GM21528 (cell line): Measurements from ENCODE around the gene ZNF678.
"Not testable (repeated sequence)": the region's sequence is repeated elsewhere in the genome, so short reads cannot be mapped to it uniquely, and the experiment has no call there.

Experiments
- ATAC-seq: cut with Tn5 transposase; IDR thresholded peaks from one replicate; pipeline ENCODE4 v1.9.1; 2021; ENCODE audit warnings: mild to moderate bottlenecking, moderate library complexity; ENCODE audit not compliant: unreplicated experiment, low FRiP score

ZNF678 gene

DNA sequence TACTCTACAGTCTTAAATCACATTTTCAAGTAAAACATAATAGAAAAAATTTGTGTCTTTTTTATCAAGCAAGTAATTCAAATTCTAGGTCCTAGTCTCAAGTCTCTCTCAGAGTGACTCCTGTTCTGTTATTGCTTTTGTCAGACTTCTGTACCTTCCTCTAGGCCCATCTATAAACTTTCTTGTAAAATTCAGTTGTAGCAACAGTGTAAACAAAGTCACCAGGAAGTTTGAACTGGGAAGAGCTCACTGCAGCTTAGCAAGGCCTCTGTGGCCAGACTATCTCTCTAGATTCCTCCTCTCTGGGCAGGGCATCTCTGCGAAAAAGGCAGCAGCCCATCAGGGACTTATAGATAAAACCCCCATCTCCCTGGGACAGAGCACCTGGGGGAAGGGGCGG, 13.5 kb upstream of the ZNF678 start:
- ATAC-seq: no peak

GRCh38 chr1:227551881-227552280, 11.5 kb upstream of the ZNF678 start:
- not testable (repeated sequence) for ATAC-seq

DNA sequence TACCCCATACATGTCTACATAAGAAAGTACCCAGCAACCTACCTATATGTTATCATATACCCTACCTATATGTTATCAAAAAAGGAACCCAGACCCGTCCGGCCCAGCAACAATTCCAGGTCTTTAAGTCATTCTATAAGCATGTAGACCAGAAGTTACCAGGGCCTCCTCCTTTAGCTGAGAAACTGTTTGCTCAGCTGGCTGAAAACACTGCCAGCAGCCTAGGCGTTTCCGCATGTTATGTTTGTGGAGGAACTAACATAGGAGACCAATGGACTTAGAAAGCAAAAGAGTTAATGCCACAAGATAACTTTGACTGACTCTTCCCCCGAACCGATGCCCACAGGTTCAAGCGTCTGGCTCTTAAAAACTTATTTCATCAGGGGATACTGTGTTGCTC, 7.1 kb upstream of the ZNF678 start:
- no peak for ATAC-seq

DNA sequence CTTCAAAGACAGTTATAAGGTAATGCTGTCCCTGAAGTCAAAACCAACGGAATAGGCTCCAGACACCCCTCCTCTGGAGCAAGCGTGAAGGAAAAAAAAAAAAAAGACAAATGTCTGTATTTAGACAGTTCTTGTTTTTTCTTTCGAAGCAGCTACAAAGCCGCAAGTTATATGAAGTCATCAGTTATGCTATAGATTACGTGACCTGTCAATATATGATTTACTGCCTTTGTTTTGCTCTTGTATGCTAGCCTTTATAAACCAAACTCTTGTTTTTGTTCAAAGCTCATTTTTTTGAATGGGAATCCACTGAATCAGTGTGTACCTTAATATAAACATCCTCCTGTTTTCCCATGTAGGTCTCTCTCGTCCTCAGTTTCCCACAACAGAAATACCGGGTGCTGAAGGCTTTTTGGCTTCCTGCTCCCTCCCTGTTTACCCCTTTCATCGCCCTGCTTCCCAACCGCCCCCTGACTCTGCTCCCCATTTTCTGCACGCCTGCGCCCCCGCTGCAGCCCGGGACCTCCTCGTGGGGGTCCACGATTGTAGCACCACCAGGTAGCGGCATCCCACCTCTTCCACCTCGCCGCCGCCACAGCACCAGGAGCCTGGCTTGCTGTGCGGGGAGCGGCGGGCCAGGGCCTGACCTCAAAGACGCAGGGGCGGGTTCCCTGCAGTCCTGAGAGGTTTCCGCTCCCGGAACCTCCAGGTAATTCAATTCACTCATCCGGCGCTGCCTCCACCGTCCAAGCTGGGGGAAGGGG, 5.2 kb upstream of the ZNF678 start:
- ATAC-seq: no peak

- ATAC-seq: no peak
These were observed 4.6 kb upstream of the ZNF678 start for GRCh38 chr1:227558732-227559262.

GRCh38 chr1:227559499-227559898, 3.9 kb upstream of the ZNF678 start:
- ATAC-seq: no peak

GRCh38 chr1:227559926-227560325, 3.4 kb upstream of the ZNF678 start:
- ATAC-seq: no peak

DNA sequence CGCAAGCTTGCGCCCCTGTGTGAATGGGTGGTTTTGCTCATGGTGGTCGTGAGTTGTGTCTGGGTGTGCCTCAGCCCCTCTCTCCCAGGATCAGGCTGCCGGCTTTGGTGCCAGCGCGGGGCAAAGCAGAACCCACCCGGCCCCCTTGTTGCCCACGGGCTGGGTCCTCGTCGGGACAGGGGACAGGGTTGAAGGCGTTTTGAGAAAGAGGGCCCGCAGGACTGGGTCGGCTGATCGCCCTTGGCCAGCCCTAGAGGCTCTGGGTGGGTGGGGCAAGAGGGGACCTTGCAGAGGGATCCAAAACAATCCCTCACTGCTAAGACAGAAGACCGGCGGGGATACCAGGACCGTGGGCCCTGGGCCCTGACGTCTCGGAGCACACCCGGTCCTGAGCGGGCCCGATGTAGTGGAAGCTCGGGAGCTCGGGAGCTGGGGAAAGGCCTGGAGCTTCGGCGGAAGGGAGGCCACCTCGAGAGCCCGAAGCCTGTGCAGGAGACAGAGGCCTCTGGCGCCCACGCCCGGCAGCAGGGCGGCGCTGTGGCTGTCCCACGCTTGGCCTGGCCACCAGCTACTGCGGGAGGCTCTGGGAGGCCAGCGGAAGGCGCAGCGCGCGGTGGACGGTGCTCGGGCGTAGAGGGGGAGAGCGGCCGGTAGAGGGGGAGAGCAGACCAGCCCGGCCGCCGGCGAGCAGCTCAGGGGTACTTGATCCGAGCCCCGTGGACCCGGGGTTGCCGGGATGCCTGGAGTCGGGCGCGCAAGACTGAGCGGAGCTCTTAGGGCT, 2.8 kb upstream of the ZNF678 start:
- ATAC-seq: no peak

DNA sequence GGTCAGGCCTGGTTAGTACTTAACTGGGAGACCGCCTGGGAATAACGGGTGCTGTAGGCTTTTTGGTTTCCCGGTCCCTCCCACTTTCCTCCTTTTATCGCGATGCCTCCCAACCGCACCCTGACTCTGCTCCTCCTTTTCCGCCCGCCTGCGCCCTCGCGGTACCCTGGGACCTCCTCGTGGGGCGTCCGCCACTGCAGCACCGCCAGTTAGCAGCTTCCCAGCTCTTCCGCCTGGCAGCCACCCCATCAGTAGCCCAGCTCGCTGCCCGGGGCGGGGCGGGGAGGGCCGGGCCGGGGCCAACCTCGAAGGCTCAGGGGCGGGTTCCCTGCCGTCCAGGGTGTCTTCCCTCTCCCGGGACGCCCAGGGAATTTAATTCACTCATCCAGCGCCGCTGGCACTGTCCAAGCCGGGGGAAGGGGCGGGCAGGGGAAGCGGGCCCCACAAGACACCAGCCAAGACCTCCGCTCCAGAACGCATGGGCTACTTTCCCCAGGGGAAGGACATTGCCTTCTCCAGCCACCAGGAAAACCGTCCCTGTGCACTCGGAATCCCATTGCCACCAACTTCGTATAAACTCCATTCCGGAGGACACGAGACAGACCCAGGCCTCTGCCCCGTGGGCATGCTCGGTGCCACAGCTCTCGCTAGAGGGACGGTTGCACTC, 2.0 kb upstream of the ZNF678 start:
- no peak for ATAC-seq

- no peak for ATAC-seq
These were observed 1.3 kb upstream of the ZNF678 start for GRCh38 chr1:227562037-227562436.

DNA sequence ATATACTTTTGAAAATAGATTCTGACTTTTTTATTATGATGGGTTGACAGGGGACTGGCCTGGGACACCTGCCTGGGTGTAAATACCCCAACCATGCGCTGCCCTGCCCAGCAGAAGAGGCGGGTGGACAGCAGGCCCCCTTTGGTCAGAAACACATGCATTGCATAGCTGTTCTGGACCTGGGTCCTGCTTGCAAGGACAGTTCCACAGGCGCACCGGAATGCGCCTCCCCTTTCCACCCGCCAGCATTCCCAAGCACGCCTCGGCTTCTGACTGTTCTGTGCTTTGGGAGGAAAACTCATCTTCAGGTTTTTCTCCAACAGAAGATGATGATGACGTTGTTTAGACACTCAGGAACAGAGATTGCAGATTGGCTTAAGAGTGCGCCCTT, 428 bp upstream of the ZNF678 start:
- no peak for ATAC-seq

GRCh38 chr1:227567256-227567655, 3.9 kb downstream of the ZNF678 start:
- no peak for ATAC-seq

DNA sequence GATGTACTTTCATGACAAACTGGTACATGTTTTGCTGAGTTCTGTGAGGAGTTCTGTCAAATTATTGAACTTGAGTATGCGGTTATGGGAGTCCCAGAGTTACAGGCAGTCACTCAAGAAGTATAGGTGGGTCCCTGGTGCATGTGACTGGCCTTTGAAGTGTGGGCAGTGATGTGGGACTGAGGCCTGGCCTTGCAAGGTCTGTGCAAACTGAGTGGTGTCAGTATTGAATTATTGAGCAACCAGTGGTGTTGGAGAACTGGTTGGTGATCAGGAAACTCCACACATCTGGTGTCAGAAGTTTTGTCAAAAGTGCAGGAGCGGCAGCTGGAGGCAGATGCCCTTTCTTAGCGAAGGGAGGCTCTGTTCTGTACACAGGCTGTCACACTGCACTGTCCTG, 5.2 kb downstream of the ZNF678 start:
- ATAC-seq: no peak

DNA sequence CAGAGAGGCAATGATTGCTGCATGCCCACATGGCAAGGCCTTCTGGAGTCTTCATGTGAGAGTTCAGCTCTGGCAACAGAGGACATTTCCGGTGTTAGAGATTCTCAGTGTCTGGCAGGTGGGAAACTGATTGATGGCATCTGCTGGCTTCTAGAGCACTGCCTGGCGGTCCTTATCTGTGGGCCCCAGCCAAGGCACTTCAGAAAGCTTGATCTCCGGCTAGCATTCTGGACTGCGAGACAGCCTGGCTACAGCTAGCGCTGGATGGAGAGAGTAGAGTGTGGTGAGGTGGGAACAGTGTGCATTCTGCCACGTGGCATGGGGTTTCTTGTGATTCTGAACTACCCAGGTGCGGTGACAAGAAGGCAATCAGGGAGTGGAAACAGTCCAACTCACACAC, 9.4 kb downstream of the ZNF678 start:
- no peak for ATAC-seq

GRCh38 chr1:227574926-227575325, 11.6 kb downstream of the ZNF678 start:
- ATAC-seq: no peak

GRCh38 chr1:227576189-227576588, 12.8 kb downstream of the ZNF678 start:
- no peak for ATAC-seq

- no peak for ATAC-seq
These were observed 14.1 kb downstream of the ZNF678 start for GRCh38 chr1:227577500-227577899.

GRCh38 chr1:227583354-227583753, 20.0 kb downstream of the ZNF678 start:
- no peak for ATAC-seq

- no peak for ATAC-seq
These were observed 23.4 kb downstream of the ZNF678 start for GRCh38 chr1:227586733-227587132.

- ATAC-seq: no peak
These were observed 24.6 kb downstream of the ZNF678 start for GRCh38 chr1:227587968-227588367.

DNA sequence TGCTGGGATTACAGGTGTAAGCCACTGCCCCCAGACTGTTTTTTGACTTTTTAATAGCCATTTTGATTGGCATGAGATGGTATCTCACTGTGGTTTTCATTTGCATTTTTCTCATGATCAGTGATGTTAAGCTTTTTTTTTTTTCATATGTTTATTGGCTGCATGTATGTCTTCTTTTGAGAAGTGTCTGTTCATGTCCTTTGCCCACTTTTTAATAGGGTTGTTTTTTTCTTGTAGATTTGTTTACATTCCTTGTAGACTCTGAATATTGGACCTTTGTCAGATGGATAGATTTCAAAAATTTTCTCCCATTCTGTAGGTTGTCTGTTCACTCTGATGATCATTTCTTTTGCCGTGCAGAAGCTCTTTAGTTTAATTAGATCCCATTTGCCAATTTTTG, 25.4 kb downstream of the ZNF678 start:
- ATAC-seq: not testable (repeated sequence)
